Uterus (tissue), 2 donors: ENCODE data around the gene POU2AF3.

Experiments
- POLR2A ChIP-seq, 2 donors: fragments of 450-650 bp; IDR thresholded peaks; one replicate each; pipeline ENCODE4 v1.6.1; 2016; ENCODE audit warnings: antibody characterized with exemption in 2 of 2, mild to moderate bottlenecking in 1 of 2, moderate library complexity in 1 of 2
- TF ChIP-seq, protein P1 (sequence below), 4 experiments: fragments of 200-600 bp in 2 of 4; fragments of 450-650 bp in 2 of 4; sonication (generic) in 2 of 4; IDR thresholded peaks; one replicate each; pipeline ENCODE4 v1.5.1; 2016 to 2019; ENCODE audit warnings: antibody characterized with exemption in 4 of 4, mild to moderate bottlenecking in 2 of 4, moderate library complexity in 1 of 4

- TF ChIP-seq, protein P1, sequence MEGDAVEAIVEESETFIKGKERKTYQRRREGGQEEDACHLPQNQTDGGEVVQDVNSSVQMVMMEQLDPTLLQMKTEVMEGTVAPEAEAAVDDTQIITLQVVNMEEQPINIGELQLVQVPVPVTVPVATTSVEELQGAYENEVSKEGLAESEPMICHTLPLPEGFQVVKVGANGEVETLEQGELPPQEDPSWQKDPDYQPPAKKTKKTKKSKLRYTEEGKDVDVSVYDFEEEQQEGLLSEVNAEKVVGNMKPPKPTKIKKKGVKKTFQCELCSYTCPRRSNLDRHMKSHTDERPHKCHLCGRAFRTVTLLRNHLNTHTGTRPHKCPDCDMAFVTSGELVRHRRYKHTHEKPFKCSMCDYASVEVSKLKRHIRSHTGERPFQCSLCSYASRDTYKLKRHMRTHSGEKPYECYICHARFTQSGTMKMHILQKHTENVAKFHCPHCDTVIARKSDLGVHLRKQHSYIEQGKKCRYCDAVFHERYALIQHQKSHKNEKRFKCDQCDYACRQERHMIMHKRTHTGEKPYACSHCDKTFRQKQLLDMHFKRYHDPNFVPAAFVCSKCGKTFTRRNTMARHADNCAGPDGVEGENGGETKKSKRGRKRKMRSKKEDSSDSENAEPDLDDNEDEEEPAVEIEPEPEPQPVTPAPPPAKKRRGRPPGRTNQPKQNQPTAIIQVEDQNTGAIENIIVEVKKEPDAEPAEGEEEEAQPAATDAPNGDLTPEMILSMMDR (IDR thresholded peaks at IDR 0.05): no peak
- no peak for TF ChIP-seq POLR2A (IDR thresholded peaks at IDR 0.05)
These were observed 52.5 kb downstream of the POU2AF3 start for GRCh38 chr11:111350811-111351210.
